HepG2 (cell line): Measurements from ENCODE around the gene ODC1. TPM values are rescaled to one million over a fixed set of nuclear protein-coding genes. Genes with fewer than 3 reads are reported as not detected.

Experiments used
- DNMT3B ChIP-seq: conservative IDR thresholded peaks from 2 replicates; pipeline ENCODE4 v1.6.1; 2016; ENCODE audit warnings: missing biosample characterization, control low read depth
- ETV6 ChIP-seq: sonication (generic); formaldehyde crosslinking; conservative IDR thresholded peaks from 2 replicates; pipeline ENCODE4 v1.4.0; 2020; ENCODE audit warnings: missing genetic modification reagents
- HCFC1 ChIP-seq: fragments of 150-350 bp; IDR thresholded peaks from 2 replicates; pipeline ENCODE4 v1.6.1; 2014; ENCODE audit warnings: low read depth, low read length
- IKZF4 ChIP-seq: sonication (generic); formaldehyde crosslinking; IDR thresholded peaks from 2 replicates; pipeline ENCODE4 v1.5.1; 2020; ENCODE audit warnings: borderline replicate concordance, mild to moderate bottlenecking, low read depth, missing genetic modification reagents; ENCODE audit errors: not compliant biosample characterization
- ISL2 ChIP-seq: sonication (generic); formaldehyde crosslinking; IDR thresholded peaks from 2 replicates; pipeline ENCODE4 v1.5.0; 2020; ENCODE audit warnings: missing genetic modification reagents
- MTA1 ChIP-seq: sonication (generic); formaldehyde crosslinking; IDR thresholded peaks from 2 replicates; pipeline ENCODE4 v1.4.0; 2020; ENCODE audit warnings: missing genetic modification reagents, mild to moderate bottlenecking, borderline replicate concordance
- RELA ChIP-seq: sonication (generic); formaldehyde crosslinking; IDR thresholded peaks from 2 replicates; pipeline ENCODE4 v1.4.0; 2020; ENCODE audit warnings: missing genetic modification reagents
- SIX4 ChIP-seq: sonication (generic); formaldehyde crosslinking; IDR thresholded peaks from 2 replicates; pipeline ENCODE4 v1.4.0; 2020; ENCODE audit warnings: missing genetic modification reagents
- SRY ChIP-seq: sonication (generic); formaldehyde crosslinking; IDR thresholded peaks from 2 replicates; pipeline ENCODE4 v1.8.0; 2022; ENCODE audit warnings: mild to moderate bottlenecking, missing genetic modification reagents
- TEF ChIP-seq: sonication (generic); formaldehyde crosslinking; IDR thresholded peaks from 2 replicates; pipeline ENCODE4 v1.5.0; 2020; ENCODE audit warnings: missing genetic modification reagents
- ZBTB26 ChIP-seq: IDR thresholded peaks from 2 replicates; pipeline ENCODE4 v1.6.1; 2016; ENCODE audit warnings: missing compliant biosample characterization, missing genetic modification reagents, borderline replicate concordance
- ZBTB40 ChIP-seq, 2 experiments: fragments of 450-650 bp in 1 of 2; sonication (generic) in 1 of 2; formaldehyde crosslinking in 1 of 2; IDR thresholded peaks; 2 replicates each; pipeline versions ENCODE4 v1.6.1 to v1.8.0; 2016 to 2022; ENCODE audit warnings: antibody characterized with exemption in 1 of 2, mild to moderate bottlenecking in 1 of 2, missing genetic modification reagents in 1 of 2
- ZMYM4 ChIP-seq: sonication (generic); formaldehyde crosslinking; IDR thresholded peaks from 2 replicates; pipeline ENCODE4 v1.8.1; 2023; ENCODE audit warnings: mild to moderate bottlenecking, missing genetic modification reagents
- ZNF441 ChIP-seq: sonication (generic); formaldehyde crosslinking; IDR thresholded peaks from 2 replicates; pipeline ENCODE4 v1.7.0; 2021; ENCODE audit warnings: missing genetic modification reagents, borderline replicate concordance
- ZNF576 ChIP-seq: sonication (generic); formaldehyde crosslinking; IDR thresholded peaks from 2 replicates; pipeline ENCODE4 v1.4.0; 2020; ENCODE audit warnings: mild to moderate bottlenecking, missing genetic modification reagents
- ZNF678 ChIP-seq: sonication (generic); formaldehyde crosslinking; IDR thresholded peaks from 2 replicates; pipeline ENCODE4 v1.4.0; 2020; ENCODE audit warnings: mild to moderate bottlenecking, missing genetic modification reagents
- ZNF776 ChIP-seq: sonication (generic); formaldehyde crosslinking; IDR thresholded peaks from 2 replicates; pipeline ENCODE4 v1.4.0; 2020; ENCODE audit warnings: mild to moderate bottlenecking, missing genetic modification reagents
- polyA plus RNA-seq, 8 experiments: library from polyadenylated mRNA; depleted of rRNA in 3 of 8; stranded (reverse) in 7 of 8; unstranded in 1 of 8; fragments of >200 nt; fragmentation: Illumina TruSeq in 4 of 8; extraction: Trizol in 4 of 8; gene quantifications; 2 replicates each; pipeline versions ENCODE4 v1.2.1 to v1.2.3, GENCODE V29; 2011 to 2016; ENCODE audit warnings: low read depth in 4 of 8, missing spikeins in 1 of 8, mixed read lengths in 1 of 8; ENCODE audit not compliant: insufficient read depth in 1 of 8
- total RNA-seq, 5 experiments: library from RNA; depleted of rRNA; stranded (reverse); fragments of >200 nt; fragmentation: Illumina TruSeq; extraction: Trizol; gene quantifications; 2 replicates each; pipeline ENCODE4 v1.2.3, GENCODE V29; 2016; ENCODE audit warnings: low read depth in 1 of 5

The ODC1 gene
- total and polyA plus RNA-seq, 2 of the 13 experiments (the other 11 are each of a cell fraction or from before 2014, with no cell fraction given): 142 to 371 TPM

- TF ChIP-seq ZBTB40 (IDR thresholded peaks at IDR 0.05) (no peak), ZBTB40 (CRISPR knock-in tag; IDR thresholded peaks at IDR 0.05) (no peak), MTA1 (no peak; the same call in 1 of the 2 replicates), SRY (CRISPR knock-in tag) (no peak), ZNF776 (CRISPR knock-in tag) (no peak), TEF (CRISPR knock-in tag) (no peak), IKZF4 (CRISPR knock-in tag) (peak; percentile 72), ISL2 (CRISPR knock-in tag) (peak; percentile 33; the same call in 1 of the 2 replicates), ZNF678 (CRISPR knock-in tag) (no peak), ZBTB26 (CRISPR knock-in tag) (peak; percentile 86; the same call in 1 of the 2 replicates), HCFC1 (no peak; the same call in 1 of the 2 replicates), DNMT3B (CRISPR knock-in tag) (0 out of 2 replicates have a peak, but pooled peaks have one; percentile 39), RELA (peak; percentile 59; the same call in 1 of the 2 replicates), SIX4 (CRISPR knock-in tag) (0 out of 2 replicates have a peak, but pooled peaks have one; percentile 21), ZMYM4 (CRISPR knock-in tag) (peak; percentile 72), ZNF576 (CRISPR knock-in tag) (no peak), ZNF441 (CRISPR knock-in tag) (no peak), ETV6 (CRISPR knock-in tag) (peak; percentile 83; the same call in 1 of the 2 replicates)
These were observed 39.2 kb downstream of the ODC1 start (continued) for GRCh38 chr2:10408649-10409579.
